GM12892 (cell line): ENCODE measurements around the gene PLCG2.

Source experiments
- DNase-seq: peaks from one replicate; pipeline ENCODE4 v3.0.0; 2011; ENCODE audit not compliant: insufficient read length
- FAIRE-seq: peaks from 2 replicates; lab custom pipeline; 2011; peaks lifted over from hg19 to GRCh38; lab: Jason Lieb, UNC
- POLR2A ChIP-seq: IDR thresholded peaks from 2 replicates; pipeline ENCODE4 v1.6.1; 2011; ENCODE audit warnings: low read depth, low read length, control low read depth
- POLR2AphosphoS5 ChIP-seq: IDR thresholded peaks from 2 replicates; pipeline ENCODE4 v1.6.1; 2011; ENCODE audit warnings: low read depth, low read length, control low read depth
- TAF1 ChIP-seq: IDR thresholded peaks from 2 replicates; pipeline ENCODE4 v1.6.1; 2011; ENCODE audit warnings: low read depth, mild to moderate bottlenecking, control low read depth, low read length, borderline replicate concordance

Gene PLCG2

GRCh38 chr16:81894592-81894991, 115.5 kb downstream of the PLCG2 start:
- DNase-seq (no peak), FAIRE-seq (no peak)
- no peak for TF ChIP-seq POLR2AphosphoS5
- no peak for TF ChIP-seq TAF1
- no peak for TF ChIP-seq POLR2A

GRCh38 chr16:81896902-81897301, 117.8 kb downstream of the PLCG2 start:
- FAIRE-seq = no peak

GRCh38 chr16:81899601-81900000, 120.5 kb downstream of the PLCG2 start:
- DNase-seq (no peak), FAIRE-seq (no peak)
- TF ChIP-seq POLR2AphosphoS5 = no peak
- no peak for TF ChIP-seq POLR2A
- no peak for TF ChIP-seq TAF1

More at GRCh38 chr16:81896902-81897301, 117.8 kb downstream of the PLCG2 start:
- no peak for DNase-seq
- TF ChIP-seq POLR2AphosphoS5 (no peak), POLR2A (no peak), TAF1 (no peak)

- TF ChIP-seq POLR2A = no peak
- TF ChIP-seq TAF1 = no peak
- no peak for TF ChIP-seq POLR2AphosphoS5
- DNase-seq (no peak), FAIRE-seq (no peak)
Measured at GRCh38 chr16:81900014-81900413, 120.9 kb downstream of the PLCG2 start.

- TF ChIP-seq TAF1 (no peak), POLR2AphosphoS5 (no peak), POLR2A (no peak; the same call in 1 of the 2 replicates)
- FAIRE-seq (no peak), DNase-seq (no peak)
Measured at GRCh38 chr16:81900456-81900855, 121.4 kb downstream of the PLCG2 start.

- DNase-seq = no peak
- TF ChIP-seq POLR2A (no peak), TAF1 (no peak), POLR2AphosphoS5 (no peak)
- no peak for FAIRE-seq
Measured at GRCh38 chr16:81901484-81901883, 122.4 kb downstream of the PLCG2 start.

- no peak for FAIRE-seq
- TF ChIP-seq POLR2A (no peak), TAF1 (no peak), POLR2AphosphoS5 (no peak)
- DNase-seq = no peak
Measured at GRCh38 chr16:81902025-81902424, 122.9 kb downstream of the PLCG2 start.

GRCh38 chr16:81904320-81904719, 125.2 kb downstream of the PLCG2 start:
- FAIRE-seq = no peak

GRCh38 chr16:81905277-81905676, 126.2 kb downstream of the PLCG2 start:
- TF ChIP-seq POLR2A (no peak), POLR2AphosphoS5 (no peak), TAF1 (no peak)
- no peak for DNase-seq
- no peak for FAIRE-seq

More at GRCh38 chr16:81904320-81904719, 125.2 kb downstream of the PLCG2 start:
- TF ChIP-seq POLR2AphosphoS5 (no peak), POLR2A (no peak), TAF1 (no peak)
- DNase-seq = no peak

GRCh38 chr16:81907681-81908080, 128.6 kb downstream of the PLCG2 start:
- TF ChIP-seq TAF1 (no peak), POLR2AphosphoS5 (no peak), POLR2A (no peak)
- FAIRE-seq (no peak), DNase-seq (no peak)

GRCh38 chr16:81908466-81909262, 129.6 kb downstream of the PLCG2 start:
- no peak for FAIRE-seq
- no peak for TF ChIP-seq TAF1
- no peak for TF ChIP-seq POLR2AphosphoS5
- no peak for TF ChIP-seq POLR2A
- no peak for DNase-seq

GRCh38 chr16:81910366-81910885, 131.3 kb downstream of the PLCG2 start:
- TF ChIP-seq POLR2A = peak; percentile 9; the same call in 1 of the 2 replicates
- no peak for TF ChIP-seq POLR2AphosphoS5
- no peak for FAIRE-seq
- no peak for DNase-seq
